H9 (cell line): ENCODE measurements around the gene CHPF2. TPM values are rescaled to one million over a fixed set of nuclear protein-coding genes. Genes with fewer than 3 reads are reported as not detected.

Experiments used
- DNase-seq: peaks from one replicate; pipeline ENCODE4 v3.0.0-alpha.2; 2017
- H2AFZ ChIP-seq: one replicate; pipeline ENCODE4 v1.6.1; 2013; ENCODE audit warnings: mild to moderate bottlenecking, low read length, control low read depth, moderate library complexity
- H2AK5ac ChIP-seq: 2 replicates; pipeline ENCODE4 v1.6.1; 2013; ENCODE audit warnings: low read length, control low read depth, mixed read lengths; ENCODE audit not compliant: insufficient read length
- H2BK120ac ChIP-seq: one replicate; pipeline ENCODE4 v1.6.1; 2013; ENCODE audit warnings: low read depth, mild to moderate bottlenecking, low read length, control low read depth, inconsistent platforms; ENCODE audit not compliant: poor library complexity, severe bottlenecking
- H2BK12ac ChIP-seq: 2 replicates; pipeline ENCODE4 v1.6.1; 2013; ENCODE audit warnings: low read length, control low read depth, mixed read lengths, low read depth; ENCODE audit not compliant: insufficient read length
- H2BK15ac ChIP-seq: 2 replicates; pipeline ENCODE4 v1.6.1; 2013; ENCODE audit warnings: low read depth, low read length, control low read depth
- H2BK20ac ChIP-seq: one replicate; pipeline ENCODE4 v1.6.1; 2013; ENCODE audit warnings: low read depth, mild to moderate bottlenecking, low read length, control low read depth, inconsistent platforms; ENCODE audit not compliant: poor library complexity, severe bottlenecking
- H2BK5ac ChIP-seq: 2 replicates; pipeline ENCODE4 v1.6.1; 2013; ENCODE audit warnings: low read length, control low read depth, mixed read lengths; ENCODE audit not compliant: insufficient read length
- H3K14ac ChIP-seq: 2 replicates; pipeline ENCODE4 v1.6.1; 2013; ENCODE audit warnings: low read length, control low read depth; ENCODE audit not compliant: insufficient read depth
- H3K18ac ChIP-seq: 2 replicates; pipeline ENCODE4 v1.6.1; 2013; ENCODE audit warnings: low read depth, mild to moderate bottlenecking, mixed read lengths, low read length, control low read depth; ENCODE audit not compliant: insufficient read length
- H3K23ac ChIP-seq: 2 replicates; pipeline ENCODE4 v1.6.1; 2013; ENCODE audit warnings: low read length, control low read depth, mixed read lengths, low read depth; ENCODE audit not compliant: insufficient read length
- H3K23me2 ChIP-seq: 2 replicates; pipeline ENCODE4 v1.6.1; 2013; ENCODE audit warnings: low read depth, mild to moderate bottlenecking, mixed read lengths, low read length, control low read depth; ENCODE audit not compliant: insufficient read length, poor library complexity, severe bottlenecking
- H3K27ac ChIP-seq: 2 replicates; pipeline ENCODE4 v1.5.1; 2013; ENCODE audit warnings: low read length, control low read depth, mixed read lengths, low read depth; ENCODE audit not compliant: insufficient read length
- H3K27me3 ChIP-seq: 2 replicates; pipeline ENCODE4 v1.6.1; 2013; ENCODE audit warnings: low read length, control low read depth, inconsistent platforms; ENCODE audit not compliant: insufficient read depth
- H3K4ac ChIP-seq: 2 replicates; pipeline ENCODE4 v1.6.1; 2013; ENCODE audit warnings: low read depth, mild to moderate bottlenecking, control low read depth, inconsistent platforms, low read length, moderate library complexity
- H3K4me1 ChIP-seq: 2 replicates; pipeline ENCODE4 v1.6.1; 2013; ENCODE audit warnings: low read length, control low read depth, inconsistent platforms; ENCODE audit not compliant: insufficient read depth
- H3K4me2 ChIP-seq: 2 replicates; pipeline ENCODE4 v1.6.1; 2013; ENCODE audit warnings: low read length, control low read depth, mixed read lengths; ENCODE audit not compliant: insufficient read length, insufficient read depth
- H3K56ac ChIP-seq: 2 replicates; pipeline ENCODE4 v1.6.1; 2013; ENCODE audit warnings: low read depth, mild to moderate bottlenecking, mixed read lengths, low read length, control low read depth; ENCODE audit not compliant: insufficient read length
- H3K79me1 ChIP-seq: 2 replicates; pipeline ENCODE4 v1.6.1; 2013; ENCODE audit warnings: low read depth, mild to moderate bottlenecking, moderate library complexity, low read length, control low read depth, inconsistent platforms; ENCODE audit not compliant: insufficient read depth, poor library complexity, severe bottlenecking
- H3K79me2 ChIP-seq: 2 replicates; pipeline ENCODE4 v1.6.1; 2013; ENCODE audit warnings: low read length, control low read depth, inconsistent platforms; ENCODE audit not compliant: insufficient read depth
- H3K9ac ChIP-seq: 2 replicates; pipeline ENCODE4 v1.6.1; 2013; ENCODE audit warnings: low read length, control low read depth, mixed read lengths; ENCODE audit not compliant: insufficient read length; ENCODE audit errors: extremely low read depth
- H3K9me3 ChIP-seq: one replicate; pipeline ENCODE4 v1.6.1; 2013; ENCODE audit warnings: low read depth, low read length, inconsistent platforms; ENCODE audit not compliant: control insufficient read depth
- H3T11ph ChIP-seq: one replicate; pipeline ENCODE4 v1.6.1; 2013; ENCODE audit warnings: mild to moderate bottlenecking, low read length, control low read depth, inconsistent platforms
- H4K20me1 ChIP-seq: one replicate; pipeline ENCODE4 v1.6.1; 2013; ENCODE audit not compliant: control insufficient read depth, insufficient read length, insufficient read depth
- H4K5ac ChIP-seq: 2 replicates; pipeline ENCODE4 v1.6.1; 2013; ENCODE audit warnings: low read depth, mild to moderate bottlenecking, mixed read lengths, low read length, control low read depth; ENCODE audit not compliant: insufficient read length
- H4K8ac ChIP-seq: replicated peaks from 2 replicates; pipeline ENCODE4 v1.6.1; 2013; ENCODE audit warnings: low read length, control low read depth, mixed read lengths, low read depth; ENCODE audit not compliant: insufficient read length
- H4K91ac ChIP-seq: 2 replicates; pipeline ENCODE4 v1.6.1; 2013; ENCODE audit warnings: low read depth, mild to moderate bottlenecking, moderate library complexity, mixed read lengths, low read length, control low read depth; ENCODE audit not compliant: insufficient read length
- H3K27ac Mint-ChIP-seq, 3 experiments: 2 replicates in 2 of 3; 3 replicates in 1 of 3; pipeline ENCODE4 v1.8.0; 2020 to 2021; ENCODE audit warnings: mixed read lengths in 3 of 3, mild to moderate bottlenecking in 1 of 3, moderate library complexity in 1 of 3
- H3K27me3 Mint-ChIP-seq: 2 replicates; pipeline ENCODE4 v1.8.0; 2021; ENCODE audit warnings: low read depth, mild to moderate bottlenecking, moderate library complexity, mixed read lengths
- H3K36me3 Mint-ChIP-seq, 3 experiments: 2 replicates in 2 of 3; 3 replicates in 1 of 3; pipeline ENCODE4 v1.8.0; 2020 to 2021; ENCODE audit warnings: low read depth in 3 of 3, mixed read lengths in 3 of 3; ENCODE audit not compliant: insufficient read depth in 1 of 3
- H3K4me1 Mint-ChIP-seq, 2 experiments: 2 replicates each; pipeline ENCODE4 v1.8.0; 2020; ENCODE audit warnings: mixed read lengths in 2 of 2
- H3K4me3 Mint-ChIP-seq, 2 experiments: 2 replicates in 1 of 2; 3 replicates in 1 of 2; pipeline ENCODE4 v1.8.0; 2020 to 2021; ENCODE audit warnings: mild to moderate bottlenecking in 2 of 2, mixed read lengths in 2 of 2, moderate library complexity in 1 of 2
- H3K9me3 Mint-ChIP-seq, 2 experiments: 2 replicates in 1 of 2; 3 replicates in 1 of 2; pipeline ENCODE4 v1.8.0; 2020; ENCODE audit warnings: mild to moderate bottlenecking in 2 of 2, mixed read lengths in 2 of 2, moderate library complexity in 1 of 2
- CTCF ChIP-seq: fragments of 200-600 bp; sonication (generic); conservative IDR thresholded peaks from 3 replicates; pipeline ENCODE4 v1.8.0; 2021; ENCODE audit warnings: antibody characterized with exemption, mild to moderate bottlenecking
- WGBS: extraction: QIAGEN DNeasy Blood & Tissue Kit; methylation state at CpG from one replicate; pipeline ENCODE4 v1.1.7; 2013; ENCODE audit warnings: missing lambda C conversion rate, low lambda C conversion rate, mixed read lengths; ENCODE audit not compliant: insufficient read length; ENCODE audit errors: extremely low coverage; 5-methylcytosine and 5-hydroxymethylcytosine counted together
- total RNA-seq: library from RNA; stranded (reverse); gene quantifications from 2 replicates; pipeline ENCODE4 v1.2.1, GENCODE V29; 2021

CHPF2 gene
- total RNA-seq, 1 experiment from 2014 or later = 25.7 TPM

DNA sequence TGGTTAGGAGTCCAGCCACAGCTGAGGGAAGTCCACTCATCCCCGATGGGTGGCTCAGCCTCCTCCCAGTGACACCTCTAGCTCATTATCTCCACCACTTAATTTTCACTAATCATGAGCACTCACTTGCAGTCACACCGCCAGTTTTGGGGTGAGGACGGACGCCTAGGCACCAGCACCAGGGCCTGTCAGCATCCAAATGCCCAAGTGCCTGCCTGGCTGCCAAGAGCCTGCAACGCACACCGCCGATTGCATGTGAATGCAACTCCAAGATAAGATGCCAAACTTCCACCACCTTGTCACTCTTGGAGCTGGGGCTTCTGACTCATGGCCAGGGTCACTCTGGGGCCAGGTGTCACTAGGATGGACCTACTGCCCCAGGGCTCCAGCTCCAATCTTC lies 40.6 kb downstream of the CHPF2 start:
- Histone ChIP-seq H4K8ac (no peak overlapping the region), H3K27ac (no peak overlapping the region), H2AFZ (no peak overlapping the region), H2BK20ac (no peak overlapping the region), H3K79me2 (no peaks in the 10 kb centered on the region), H3K9me3 (no peaks in the 10 kb centered on the region), H3K14ac (no peak overlapping the region), H4K5ac (no peak overlapping the region), H3K23me2 (no peaks in the 10 kb centered on the region), H2BK120ac (no peak overlapping the region), H3K4me2 (no peak overlapping the region), H3K27me3 (no peaks in the 10 kb centered on the region; the same call in 1 of the 2 replicates), H4K91ac (no peak overlapping the region), H4K20me1 (no peaks in the 10 kb centered on the region), H3K4ac (no peak overlapping the region), H2BK5ac (no peak overlapping the region), H3K56ac (no peak overlapping the region), H2AK5ac (no peak overlapping the region), H3K4me1 (no peaks in the 10 kb centered on the region), H3K18ac (no peak overlapping the region), H3K23ac (no peak overlapping the region), H3K9ac (no peak overlapping the region), H2BK15ac (no peak overlapping the region), H2BK12ac (no peak overlapping the region), H3K79me1 (no peaks in the 10 kb centered on the region), H3T11ph (no peak overlapping the region)
- Mint-ChIP-seq H3K9me3 (no peaks in the 10 kb centered on the region), H3K4me1 (peaks cover 6 to 19% of the 10 kb centered on the region in 2 experiments), H3K4me3 (no peak overlapping the region), H3K27me3 (peaks cover 50% of the 10 kb centered on the region), H3K36me3 (no peaks in the 10 kb centered on the region), H3K27ac (no peak overlapping the region)
- no CpG with 5 or more reads among the region's 7 CpGs for WGBS
- TF ChIP-seq CTCF = no peak
- DNase-seq = no peak
